ENCODE results near the gene MRPL55. TPM values are rescaled to one million over a fixed set of nuclear protein-coding genes. Genes with fewer than 3 reads are reported as not detected.
A peak's percentile ranks its signal among the peaks of the same experiment; 100 is the strongest.

MRPL55 gene
- total and polyA plus RNA-seq, 2 of the 13 experiments (the other 11 are each of a cell fraction or from before 2014, with no cell fraction given), result 58.6 to 92.9 TPM

GRCh38 chr1:228082214-228082917 lies 26.7 kb downstream of the MRPL55 start, which contains the start of gene ARF1 (continued):
- TF ChIP-seq BRF2 (CRISPR knock-in tag; IDR thresholded peaks at IDR 0.05) (0 out of 2 replicates have a peak, but pooled peaks have one; percentile 40), ZNF569 (CRISPR knock-in tag; IDR thresholded peaks at IDR 0.05; ENCODE audit: borderline replicate concordance) (no peak), XBP1 (CRISPR knock-in tag; IDR thresholded peaks at IDR 0.05) (no peak), ARID2 (CRISPR knock-in tag; IDR thresholded peaks at IDR 0.05; ENCODE audit: borderline replicate concordance) (no peak), FOXK2 (IDR thresholded peaks at IDR 0.05) (no peak), TCF12 (IDR thresholded peaks at IDR 0.05) (no peak), TCF12 (CRISPR knock-in tag; IDR thresholded peaks at IDR 0.05) (no peak), ZHX1 (CRISPR knock-in tag; IDR thresholded peaks at IDR 0.05; ENCODE audit: low read depth) (peak; percentile 51; the same call in 1 of the 2 replicates), SKIL (CRISPR knock-in tag; IDR thresholded peaks at IDR 0.05; ENCODE audit: borderline replicate concordance) (no peak), CHCHD3 (CRISPR knock-in tag; IDR thresholded peaks at IDR 0.05) (no peak), ZNF292 (CRISPR knock-in tag; IDR thresholded peaks at IDR 0.05; ENCODE audit: borderline replicate concordance, low read depth) (no peak), PLRG1 (conservative IDR thresholded peaks at IDR 0.05) (no peak), MLLT10 (CRISPR knock-in tag; IDR thresholded peaks at IDR 0.05) (no peak), ZBTB20 (CRISPR knock-in tag; IDR thresholded peaks at IDR 0.05; ENCODE audit: borderline replicate concordance, low read depth) (0 out of 2 replicates have a peak, but pooled peaks have one; percentile 48), AHDC1 (CRISPR knock-in tag; IDR thresholded peaks at IDR 0.05; ENCODE audit: borderline replicate concordance) (no peak), ARNT2 (CRISPR knock-in tag; IDR thresholded peaks at IDR 0.05; ENCODE audit: low read depth) (peak; percentile 54; the same call in 1 of the 2 replicates)

Data from HepG2 (cell line).